Bone marrow (tissue), 2 donors: ENCODE results near the gene ZNF385A.

Experiments
- DNase-seq, 2 donors: peaks; one replicate each; lab custom pipeline; 2025; lab: John Stamatoyannopoulos, UW

ZNF385A gene

DNA sequence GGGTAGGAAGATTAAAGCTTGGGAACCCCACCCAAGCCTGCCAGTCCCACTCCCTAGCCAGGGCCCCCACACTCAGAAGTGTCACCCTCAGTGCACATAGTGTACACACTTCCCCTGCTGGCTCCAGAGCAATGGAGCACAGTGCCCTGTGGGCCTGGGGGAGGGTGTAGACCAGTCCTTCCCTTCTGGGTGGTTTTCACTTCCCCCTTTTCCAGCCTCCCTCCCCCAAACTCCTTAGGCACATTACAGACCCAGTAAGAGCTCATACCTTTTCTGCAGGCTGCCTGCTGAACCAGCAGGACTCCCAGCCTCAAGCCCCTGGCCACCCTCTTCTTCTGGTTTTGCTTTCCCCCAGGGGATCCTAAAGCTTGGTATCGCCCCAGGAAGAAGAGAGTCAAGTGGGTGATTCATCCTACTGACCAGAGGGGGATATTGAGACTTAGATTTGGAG is at the start of gene ZNF385A:
TSS of gene ZNF385A (minus strand) at position 143 of the 451 bp plus-strand sequence. CDS start 219 bp downstream, outside the sequence.
- DNase-seq: peak; percentile 29 to 77

- DNase-seq: no peak
Observed at GRCh38 chr12:54432815-54433164, 48.3 kb upstream of the ZNF385A start.

DNA sequence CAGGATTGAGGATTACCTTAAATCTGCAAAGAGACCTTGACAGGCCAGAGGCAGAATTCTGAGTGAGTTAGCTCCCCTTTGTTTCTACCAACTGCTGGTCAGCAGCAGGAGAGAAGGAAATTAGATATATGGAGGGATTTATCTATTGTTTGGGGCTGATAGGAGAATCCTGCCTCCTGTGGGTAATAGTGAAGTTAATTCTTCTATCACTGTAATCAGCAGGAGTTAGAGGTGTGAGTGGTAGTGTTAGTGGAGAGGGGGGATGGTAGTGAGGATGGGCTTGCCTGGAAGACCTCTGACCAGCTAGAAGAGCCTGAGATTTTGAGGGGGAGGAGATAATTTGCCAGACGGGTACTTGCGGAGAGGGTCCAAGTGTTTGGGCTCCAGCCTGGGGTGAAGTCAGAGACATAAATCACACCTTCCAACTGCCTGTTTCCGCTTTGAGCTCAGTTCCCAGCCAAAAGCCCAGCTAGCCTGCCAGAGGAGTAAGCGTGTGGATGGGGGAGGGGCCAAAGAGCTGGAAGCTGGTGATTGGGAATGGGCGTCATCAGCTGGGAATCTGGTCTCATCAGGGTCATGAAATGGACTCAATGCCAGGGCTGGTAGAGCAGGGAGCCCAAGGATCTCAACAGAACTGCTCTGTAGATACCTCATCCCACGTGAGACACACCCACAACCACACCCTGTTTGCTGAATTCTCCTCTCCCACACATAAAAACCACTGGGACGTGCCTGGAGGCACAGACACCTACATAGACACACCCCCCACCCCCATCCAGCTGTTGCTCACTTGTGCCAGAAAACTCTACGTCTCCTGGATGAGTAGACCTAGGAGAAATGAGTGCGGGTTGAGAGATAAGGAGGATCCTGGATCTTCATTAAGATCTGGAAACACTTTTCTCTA is 47.6 kb upstream of the ZNF385A start:
- DNase-seq: no peak

GRCh38 chr12:54430471-54431069 is 46.0 kb upstream of the ZNF385A start:
- no peak for DNase-seq

DNA sequence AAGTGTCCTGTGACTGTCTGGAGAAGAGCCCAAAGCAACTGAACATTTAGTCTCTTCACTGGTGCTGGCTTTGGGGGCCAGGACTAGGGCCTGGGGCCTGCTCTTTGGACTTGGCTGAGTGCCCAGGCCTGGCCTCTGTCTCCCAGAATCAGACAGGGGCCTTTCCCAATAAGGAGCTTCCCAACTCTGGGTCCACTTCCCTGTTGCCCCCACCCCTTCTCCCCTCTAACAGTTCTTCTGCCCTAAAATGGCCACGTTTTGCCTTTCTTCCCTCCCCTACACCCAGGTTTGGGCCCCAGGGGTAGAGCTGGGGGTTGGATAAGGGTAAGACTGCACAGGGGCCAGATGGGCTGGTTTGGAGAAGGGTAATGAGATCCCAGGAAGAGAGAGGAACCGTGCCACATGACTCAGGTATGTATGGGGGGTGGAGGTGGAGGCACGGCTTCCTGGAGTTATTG is 44.5 kb upstream of the ZNF385A start:
- DNase-seq: no peak

GRCh38 chr12:54428050-54429013 is 43.8 kb upstream of the ZNF385A start:
- peak in 1 of 2 donors; percentile 90 for DNase-seq

- no peak for DNase-seq
Observed at GRCh38 chr12:54427106-54427505, 42.6 kb upstream of the ZNF385A start.

DNA sequence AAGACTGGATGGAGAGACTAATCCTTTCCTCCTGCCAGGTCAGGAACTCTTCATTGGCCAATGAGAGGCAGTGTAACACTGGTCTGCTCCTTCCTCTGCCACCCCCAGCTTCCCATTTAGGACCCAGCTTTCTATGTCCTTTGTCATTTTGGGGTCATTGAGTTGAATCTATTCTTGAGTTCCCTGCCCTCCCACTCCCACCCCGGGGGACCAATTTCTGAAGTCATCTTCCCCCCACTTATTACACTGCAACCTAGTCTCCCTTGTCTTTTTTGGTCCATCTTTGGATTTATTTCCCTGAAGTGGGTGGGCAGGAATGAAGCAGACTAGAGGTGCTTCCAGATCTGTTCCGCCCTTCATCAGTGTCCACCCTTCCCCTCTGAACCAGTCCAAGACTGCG is 42.2 kb upstream of the ZNF385A start:
- no peak for DNase-seq

DNA sequence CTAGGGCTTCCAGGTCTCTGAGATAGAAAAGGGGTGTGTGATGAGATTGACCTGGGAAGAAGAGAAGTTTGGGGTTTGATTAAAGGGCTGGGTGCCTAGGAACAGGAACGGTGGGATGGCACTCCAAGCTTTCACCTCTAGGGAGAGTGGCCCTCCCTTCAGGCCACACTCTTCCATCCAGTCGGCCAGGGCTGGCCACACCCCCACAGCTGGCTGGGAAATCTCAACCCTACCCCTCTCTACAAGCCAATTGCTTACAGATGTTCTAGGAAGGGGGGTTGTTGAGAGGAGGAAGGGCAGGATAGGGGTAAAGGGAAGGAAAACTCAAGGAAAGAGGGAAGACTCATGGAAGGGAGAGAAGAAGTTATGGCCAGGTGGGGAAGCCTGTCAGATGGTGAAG is 41.2 kb upstream of the ZNF385A start:
- DNase-seq: no peak

DNA sequence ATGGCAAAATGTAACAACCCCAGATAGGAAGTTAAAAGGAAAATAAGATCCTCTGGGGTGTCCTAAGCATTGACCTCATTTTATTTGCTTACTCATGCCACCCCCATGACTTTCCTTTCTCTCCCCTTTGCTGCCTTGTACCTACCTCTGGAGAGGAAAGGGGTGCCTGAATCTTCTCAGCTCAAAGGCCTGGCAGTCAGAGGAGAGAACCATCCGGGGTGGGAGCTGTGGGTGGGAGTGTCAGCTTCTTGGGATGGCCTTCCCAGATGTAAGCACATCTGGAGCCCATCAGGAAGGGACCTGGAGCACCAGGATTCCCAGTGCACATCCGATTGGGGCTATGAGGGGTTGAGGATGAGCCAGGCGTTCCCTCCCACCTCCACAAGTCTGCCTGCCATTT is 39.7 kb upstream of the ZNF385A start:
- DNase-seq: peak in 1 of 2 donors; percentile 25

- no peak for DNase-seq
Observed at GRCh38 chr12:54423816-54424150, 39.2 kb upstream of the ZNF385A start.

- no peak for DNase-seq
Observed at GRCh38 chr12:54421879-54422250, 37.3 kb upstream of the ZNF385A start.

- DNase-seq: no peak
Observed at GRCh38 chr12:54421175-54421878, 36.8 kb upstream of the ZNF385A start.

DNA sequence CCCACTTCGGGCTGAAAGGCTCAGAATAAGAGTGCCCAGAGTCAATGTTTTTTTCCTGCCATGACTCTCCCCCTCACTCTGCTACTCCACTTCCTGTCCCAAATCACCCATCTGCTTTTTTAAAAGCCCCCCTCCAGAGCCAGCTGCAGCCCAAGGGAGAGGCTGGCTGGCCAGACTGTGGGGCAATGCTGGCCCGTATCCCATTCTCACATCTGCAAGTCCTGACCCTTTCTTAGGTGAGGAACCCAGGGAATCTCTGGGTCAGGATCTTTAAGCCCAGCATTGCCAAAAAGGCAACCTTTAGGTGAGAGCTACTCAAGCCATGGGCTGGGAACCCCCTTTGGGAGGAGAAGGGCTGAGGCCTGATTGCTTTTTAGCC is 36.2 kb upstream of the ZNF385A start:
- peak in 1 of 2 donors; percentile 53 for DNase-seq

DNA sequence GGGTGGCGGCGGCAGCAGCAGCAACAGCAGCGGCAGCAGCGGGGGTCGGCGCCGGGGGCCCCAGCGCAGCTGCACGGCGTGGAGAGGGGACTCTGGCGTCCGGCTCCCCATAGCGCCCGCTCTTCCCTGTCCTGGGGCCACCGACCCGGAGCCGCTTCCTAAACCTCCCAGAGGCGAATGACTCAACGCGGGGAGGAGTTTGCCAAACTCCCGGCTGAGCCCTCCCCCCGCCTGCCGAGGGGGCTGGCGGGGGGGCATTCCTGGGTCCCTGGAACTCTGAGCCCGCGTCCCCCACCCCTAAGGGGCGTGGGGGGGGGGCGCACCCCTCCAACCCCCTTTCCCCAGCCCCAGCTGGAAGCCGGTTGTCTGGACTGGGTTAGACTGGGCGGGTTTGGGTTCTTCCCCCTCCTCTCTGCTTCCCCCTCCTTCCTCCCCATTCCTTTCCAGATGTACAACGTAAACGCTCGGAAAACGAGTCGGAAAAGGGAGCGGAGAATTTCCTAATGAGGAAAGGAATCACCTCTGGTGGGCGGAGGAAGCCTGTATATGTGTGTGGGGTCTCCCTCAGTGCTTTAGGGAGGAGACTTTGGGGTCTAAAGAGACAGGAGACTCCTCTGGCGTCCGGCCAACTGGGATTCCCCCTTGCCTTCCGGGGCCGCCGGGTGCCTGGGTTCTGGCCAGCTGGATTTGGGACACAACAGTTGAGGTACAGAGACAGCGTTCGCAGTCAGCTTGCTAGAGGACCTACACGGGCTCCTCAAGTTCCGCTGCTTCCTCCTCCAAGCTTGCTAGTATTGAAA is 34.8 kb upstream of the ZNF385A start, which contains the start of gene ITGA5:
TSS of gene ITGA5 (minus strand) at position 179 of the 800 bp plus-strand sequence. CDS start at position 111, 68 bp downstream.
- DNase-seq: peak; percentile 11 to 30

DNA sequence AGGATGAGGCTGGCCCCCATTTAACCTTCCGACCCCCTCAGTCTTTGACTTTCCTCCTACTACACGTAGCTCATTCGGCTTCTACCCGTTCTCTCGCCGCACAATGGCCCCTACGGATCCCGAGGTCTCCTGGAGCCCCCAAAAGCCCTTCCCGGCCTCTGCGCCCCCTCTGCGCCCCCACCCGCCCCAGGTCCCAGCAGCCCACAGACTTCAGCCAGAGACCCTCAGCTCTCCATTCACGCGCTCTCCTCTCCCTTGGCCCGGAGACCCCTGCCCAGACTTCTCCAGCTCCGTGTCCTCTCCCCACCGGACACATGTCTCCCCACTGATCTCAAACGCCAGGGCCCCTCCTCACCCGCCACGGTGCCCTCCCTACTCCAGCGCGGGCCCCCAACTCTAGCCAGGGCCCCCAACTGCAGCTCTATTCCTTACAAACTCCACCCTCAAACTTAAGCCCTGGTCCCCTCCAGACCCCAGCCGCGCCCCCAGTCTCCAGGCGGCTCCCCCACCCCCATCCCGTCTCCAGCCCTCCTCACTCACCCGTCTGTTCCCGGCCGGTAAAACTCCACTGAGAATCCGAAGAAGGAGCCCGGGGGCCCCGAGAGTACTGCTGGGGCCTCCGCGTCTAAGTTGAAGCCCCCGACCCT is 34.0 kb upstream of the ZNF385A start:
- DNase-seq: no peak

DNA sequence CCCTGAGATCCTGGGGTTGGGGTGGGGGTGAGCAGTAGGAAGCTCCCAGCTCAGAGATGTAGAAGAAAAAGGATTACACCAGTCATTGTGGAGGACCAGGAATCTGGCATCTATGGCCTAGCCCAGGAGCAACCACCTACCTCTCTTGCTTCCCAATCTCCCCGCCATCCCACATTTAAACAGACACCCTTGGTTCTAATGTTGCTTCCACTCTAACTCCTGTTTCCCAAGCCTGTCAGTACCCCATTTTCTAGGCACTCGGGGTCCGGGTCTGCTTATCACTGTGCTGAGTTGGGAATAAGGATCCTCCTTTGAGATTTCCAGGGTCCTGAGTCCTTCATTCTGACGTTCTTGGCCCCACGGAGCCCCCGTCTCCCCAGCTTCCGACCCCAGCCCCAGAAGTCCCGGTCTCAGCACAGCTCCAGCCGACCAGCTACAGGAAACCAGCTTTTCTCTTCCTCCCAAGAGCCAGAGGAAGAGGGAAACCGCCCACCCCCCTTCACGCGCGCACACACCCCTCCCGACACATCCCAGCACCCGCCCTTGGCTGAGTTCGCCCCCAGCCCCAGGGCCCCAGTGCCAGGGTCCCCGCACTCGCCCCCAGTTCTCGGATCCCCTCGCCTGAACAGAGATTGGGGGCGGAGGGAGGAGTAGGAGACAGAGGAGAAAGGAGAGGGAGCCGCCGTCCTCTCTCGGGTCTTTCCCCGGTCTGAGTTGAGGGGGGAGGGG is 33.3 kb upstream of the ZNF385A start:
- DNase-seq: no peak

DNA sequence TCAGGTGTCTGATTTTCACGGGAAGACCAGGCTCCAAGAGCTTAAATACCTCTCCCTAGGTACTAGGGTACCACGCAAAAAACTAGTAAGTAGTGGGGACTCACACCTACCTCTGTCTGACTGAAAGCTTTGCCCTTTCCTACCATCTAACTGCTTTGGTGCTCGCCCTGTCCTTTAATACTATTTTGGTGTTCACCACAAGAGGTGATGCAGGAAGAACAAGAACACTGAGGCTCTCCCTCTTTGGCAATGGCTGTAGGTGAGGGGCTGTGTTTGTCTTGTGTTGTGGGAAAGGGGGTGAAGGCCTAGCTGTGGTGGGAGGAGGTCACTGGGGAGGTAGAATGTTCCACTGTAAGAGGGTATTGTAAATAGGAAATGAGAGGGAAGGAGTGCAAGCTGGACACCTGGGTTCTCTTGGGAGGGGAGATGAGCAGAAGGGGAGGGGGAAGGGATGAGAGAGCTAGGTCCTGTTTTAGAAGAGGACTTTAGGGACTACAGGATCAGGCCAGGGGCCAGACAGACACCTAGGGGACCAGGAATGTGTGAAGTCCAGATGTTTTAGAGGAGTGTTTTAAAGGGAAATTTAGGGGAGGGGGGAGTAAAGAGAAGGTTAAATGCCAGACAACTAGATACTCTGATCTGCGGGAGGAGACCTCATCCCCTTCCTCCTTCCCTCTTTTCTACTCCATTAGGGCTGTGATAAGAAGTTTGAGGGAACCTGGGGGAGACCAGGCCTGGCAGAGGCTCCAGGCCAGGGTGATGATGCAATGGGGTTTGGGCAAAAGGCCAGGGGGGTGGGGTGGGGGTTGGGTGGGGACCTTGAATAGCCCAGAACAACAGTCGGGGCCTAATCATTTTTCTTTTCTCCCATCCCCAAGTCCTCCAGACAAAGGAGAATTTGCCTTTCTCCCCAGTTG is 32.4 kb upstream of the ZNF385A start:
- DNase-seq: no peak
